ENCODE results near the gene KRT80.

DNA sequence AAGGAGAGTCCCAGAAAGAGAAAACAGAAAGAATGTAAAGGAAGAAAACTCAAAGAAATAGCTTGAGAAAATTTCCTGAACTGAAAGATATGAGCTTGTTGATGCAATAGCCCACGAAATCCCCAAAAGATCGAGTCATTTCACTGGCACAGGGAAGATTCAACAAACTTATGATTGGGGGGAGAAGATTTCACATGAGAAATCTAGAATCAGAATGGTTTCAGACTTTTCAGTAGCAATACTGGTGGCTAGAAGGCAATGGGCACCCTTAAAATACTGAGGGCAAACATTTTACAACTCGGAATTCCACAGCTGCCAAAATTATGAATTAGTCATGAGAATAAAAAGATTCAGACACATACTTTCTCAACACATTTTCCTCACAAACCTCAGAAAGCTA, 32.3 kb upstream of the KRT80 start:
- TF ChIP-seq, protein P1, sequence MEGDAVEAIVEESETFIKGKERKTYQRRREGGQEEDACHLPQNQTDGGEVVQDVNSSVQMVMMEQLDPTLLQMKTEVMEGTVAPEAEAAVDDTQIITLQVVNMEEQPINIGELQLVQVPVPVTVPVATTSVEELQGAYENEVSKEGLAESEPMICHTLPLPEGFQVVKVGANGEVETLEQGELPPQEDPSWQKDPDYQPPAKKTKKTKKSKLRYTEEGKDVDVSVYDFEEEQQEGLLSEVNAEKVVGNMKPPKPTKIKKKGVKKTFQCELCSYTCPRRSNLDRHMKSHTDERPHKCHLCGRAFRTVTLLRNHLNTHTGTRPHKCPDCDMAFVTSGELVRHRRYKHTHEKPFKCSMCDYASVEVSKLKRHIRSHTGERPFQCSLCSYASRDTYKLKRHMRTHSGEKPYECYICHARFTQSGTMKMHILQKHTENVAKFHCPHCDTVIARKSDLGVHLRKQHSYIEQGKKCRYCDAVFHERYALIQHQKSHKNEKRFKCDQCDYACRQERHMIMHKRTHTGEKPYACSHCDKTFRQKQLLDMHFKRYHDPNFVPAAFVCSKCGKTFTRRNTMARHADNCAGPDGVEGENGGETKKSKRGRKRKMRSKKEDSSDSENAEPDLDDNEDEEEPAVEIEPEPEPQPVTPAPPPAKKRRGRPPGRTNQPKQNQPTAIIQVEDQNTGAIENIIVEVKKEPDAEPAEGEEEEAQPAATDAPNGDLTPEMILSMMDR (conservative IDR thresholded peaks at IDR 0.05 in 1 of 2, IDR thresholded peaks at IDR 0.05 in 1 of 2; ENCODE audit: extremely low read depth in 1 of 2, insufficient read depth in 1 of 2, low read depth in 1 of 2, low read length in 2 of 2), result no peak
- no peak for TF ChIP-seq EZH2 (IDR thresholded peaks at IDR 0.05; ENCODE audit: borderline replicate concordance, low read length)

All from mammary epithelial cell (primary cell).